Inferior parietal cortex (tissue), 1 donor: ENCODE measurements around the gene EGLN3.

Experiments
- DNase-seq: peaks from one replicate; pipeline ENCODE4 v3.0.0-alpha.2; 2016; ENCODE audit errors: extremely low spot score

The EGLN3 gene

GRCh38 chr14:33962016-33962415 is 11.1 kb upstream of the EGLN3 start:
- DNase-seq: no peak

GRCh38 chr14:33959692-33960151 is 8.8 kb upstream of the EGLN3 start:
- peak; percentile 73 for DNase-seq

GRCh38 chr14:33958605-33959226 is 7.8 kb upstream of the EGLN3 start:
- DNase-seq: no peak

- no peak for DNase-seq
Observed at GRCh38 chr14:33957993-33958392, 7.1 kb upstream of the EGLN3 start.

GRCh38 chr14:33957299-33957698 is 6.4 kb upstream of the EGLN3 start:
- no peak for DNase-seq

GRCh38 chr14:33956640-33957039 is 5.8 kb upstream of the EGLN3 start:
- no peak for DNase-seq

- no peak for DNase-seq
Observed at GRCh38 chr14:33954016-33954598, 3.2 kb upstream of the EGLN3 start.

- no peak for DNase-seq
Observed at GRCh38 chr14:33952541-33952940, 1.7 kb upstream of the EGLN3 start.

- no peak for DNase-seq
Observed at GRCh38 chr14:33951183-33951840, 438 bp upstream of the EGLN3 start.

- DNase-seq: no peak
Observed at GRCh38 chr14:33949411-33949893, 1.4 kb downstream of the EGLN3 start.

- DNase-seq: no peak
Observed at GRCh38 chr14:33948869-33949408, 1.9 kb downstream of the EGLN3 start.

GRCh38 chr14:33948145-33948868 is 2.6 kb downstream of the EGLN3 start:
- DNase-seq: no peak

- DNase-seq: no peak
Observed at GRCh38 chr14:33946679-33947476, 4.0 kb downstream of the EGLN3 start.

- DNase-seq: no peak
Observed at GRCh38 chr14:33945210-33946088, 5.4 kb downstream of the EGLN3 start.

GRCh38 chr14:33943096-33943883 is 7.6 kb downstream of the EGLN3 start:
- DNase-seq: no peak

GRCh38 chr14:33941718-33942117 is 9.2 kb downstream of the EGLN3 start:
- no peak for DNase-seq

GRCh38 chr14:33940561-33941011 is 10.3 kb downstream of the EGLN3 start:
- DNase-seq: no peak

- DNase-seq: no peak
Observed at GRCh38 chr14:33938131-33938949, 12.5 kb downstream of the EGLN3 start.
